Measurements from ENCODE around the gene AJAP1. TPM values are rescaled to one million over a fixed set of nuclear protein-coding genes. Genes with fewer than 3 reads are reported as not detected.

AJAP1 gene
- total and polyA plus RNA-seq, 2 experiments from 2014 or later, result not detected

- TF ChIP-seq ETS1 (IDR thresholded peaks at IDR 0.05) (no peak), POLR2AphosphoS5 (IDR thresholded peaks at IDR 0.05; ENCODE audit: low read depth) (no peak), STAT1 (IDR thresholded peaks at IDR 0.05; ENCODE audit: unreplicated experiment) (no peak), ZNF331 (CRISPR knock-in tag; IDR thresholded peaks at IDR 0.05; ENCODE audit: low read depth) (no peak), JUNB (IDR thresholded peaks at IDR 0.05; ENCODE audit: unreplicated experiment) (no peak)
- TF ChIP-seq, protein P1, sequence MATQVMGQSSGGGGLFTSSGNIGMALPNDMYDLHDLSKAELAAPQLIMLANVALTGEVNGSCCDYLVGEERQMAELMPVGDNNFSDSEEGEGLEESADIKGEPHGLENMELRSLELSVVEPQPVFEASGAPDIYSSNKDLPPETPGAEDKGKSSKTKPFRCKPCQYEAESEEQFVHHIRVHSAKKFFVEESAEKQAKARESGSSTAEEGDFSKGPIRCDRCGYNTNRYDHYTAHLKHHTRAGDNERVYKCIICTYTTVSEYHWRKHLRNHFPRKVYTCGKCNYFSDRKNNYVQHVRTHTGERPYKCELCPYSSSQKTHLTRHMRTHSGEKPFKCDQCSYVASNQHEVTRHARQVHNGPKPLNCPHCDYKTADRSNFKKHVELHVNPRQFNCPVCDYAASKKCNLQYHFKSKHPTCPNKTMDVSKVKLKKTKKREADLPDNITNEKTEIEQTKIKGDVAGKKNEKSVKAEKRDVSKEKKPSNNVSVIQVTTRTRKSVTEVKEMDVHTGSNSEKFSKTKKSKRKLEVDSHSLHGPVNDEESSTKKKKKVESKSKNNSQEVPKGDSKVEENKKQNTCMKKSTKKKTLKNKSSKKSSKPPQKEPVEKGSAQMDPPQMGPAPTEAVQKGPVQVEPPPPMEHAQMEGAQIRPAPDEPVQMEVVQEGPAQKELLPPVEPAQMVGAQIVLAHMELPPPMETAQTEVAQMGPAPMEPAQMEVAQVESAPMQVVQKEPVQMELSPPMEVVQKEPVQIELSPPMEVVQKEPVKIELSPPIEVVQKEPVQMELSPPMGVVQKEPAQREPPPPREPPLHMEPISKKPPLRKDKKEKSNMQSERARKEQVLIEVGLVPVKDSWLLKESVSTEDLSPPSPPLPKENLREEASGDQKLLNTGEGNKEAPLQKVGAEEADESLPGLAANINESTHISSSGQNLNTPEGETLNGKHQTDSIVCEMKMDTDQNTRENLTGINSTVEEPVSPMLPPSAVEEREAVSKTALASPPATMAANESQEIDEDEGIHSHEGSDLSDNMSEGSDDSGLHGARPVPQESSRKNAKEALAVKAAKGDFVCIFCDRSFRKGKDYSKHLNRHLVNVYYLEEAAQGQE (IDR thresholded peaks at IDR 0.05; ENCODE audit: unreplicated experiment), result no peak
Observed at GRCh38 chr1:4697801-4698200, 43.4 kb downstream of the AJAP1 start (continued).

GRCh38 chr1:4698911-4699310, 44.5 kb downstream of the AJAP1 start:
- Histone ChIP-seq H3K27me3 (ENCODE audit: insufficient read depth) (no peaks in the 10 kb centered on the region), H3K36me3 (ENCODE audit: insufficient read depth) (no peaks in the 10 kb centered on the region), H3K27ac (ENCODE audit: low read depth) (no peak overlapping the region), H4K20me1 (replicated peaks; ENCODE audit: insufficient read depth) (no peaks in the 10 kb centered on the region), H3K4me1 (ENCODE audit: insufficient read depth) (no peaks in the 10 kb centered on the region), H3K4me2 (no peak overlapping the region), H3K4me3 (no peak overlapping the region), H2AFZ (no peak overlapping the region), H3K79me2 (replicated peaks; ENCODE audit: insufficient read depth) (no peaks in the 10 kb centered on the region), H3K9me2 (ENCODE audit: insufficient read depth) (no peaks in the 10 kb centered on the region), H3F3A (replicated peaks; ENCODE audit: low read depth) (no peaks in the 10 kb centered on the region)
- Mint-ChIP-seq H3K27ac (no peak overlapping the region), H3K27me3 (ENCODE audit: insufficient read depth, low read depth, poor library complexity) (peaks cover 1% of the 10 kb centered on the region), H3K9me3 (peaks cover 7% of the 10 kb centered on the region; the same call in 2 of the 3 replicates), H3K36me3 (ENCODE audit: low read depth) (peaks cover 4% of the 10 kb centered on the region; the same call in 1 of the 3 replicates), H3K4me3 (no peak overlapping the region), H3K4me1 (peaks cover 23% of the 10 kb centered on the region)
- DNase-seq (ENCODE audit: low spot score) (no peak), ATAC-seq (no peak)
- TF ChIP-seq NANOG (IDR thresholded peaks at IDR 0.05; ENCODE audit: borderline replicate concordance), result no peak
- TF ChIP-seq EZH2phosphoT487 (IDR thresholded peaks at IDR 0.05; ENCODE audit: unreplicated experiment), result no peak
- no peak for TF ChIP-seq ZNF462 (CRISPR knock-in tag; IDR thresholded peaks at IDR 0.05)
- TF ChIP-seq CREB1 (CRISPR knock-in tag; IDR thresholded peaks at IDR 0.05; ENCODE audit: low read depth), result no peak
- no peak for TF ChIP-seq POLR2AphosphoS5 (IDR thresholded peaks at IDR 0.05; ENCODE audit: low read depth)
- no peak for TF ChIP-seq STAT1 (IDR thresholded peaks at IDR 0.05; ENCODE audit: unreplicated experiment)
- no peak for TF ChIP-seq ZNF114 (CRISPR knock-in tag; IDR thresholded peaks at IDR 0.05)
- TF ChIP-seq JUNB (IDR thresholded peaks at IDR 0.05; ENCODE audit: unreplicated experiment), result no peak
- TF ChIP-seq, protein P2, sequence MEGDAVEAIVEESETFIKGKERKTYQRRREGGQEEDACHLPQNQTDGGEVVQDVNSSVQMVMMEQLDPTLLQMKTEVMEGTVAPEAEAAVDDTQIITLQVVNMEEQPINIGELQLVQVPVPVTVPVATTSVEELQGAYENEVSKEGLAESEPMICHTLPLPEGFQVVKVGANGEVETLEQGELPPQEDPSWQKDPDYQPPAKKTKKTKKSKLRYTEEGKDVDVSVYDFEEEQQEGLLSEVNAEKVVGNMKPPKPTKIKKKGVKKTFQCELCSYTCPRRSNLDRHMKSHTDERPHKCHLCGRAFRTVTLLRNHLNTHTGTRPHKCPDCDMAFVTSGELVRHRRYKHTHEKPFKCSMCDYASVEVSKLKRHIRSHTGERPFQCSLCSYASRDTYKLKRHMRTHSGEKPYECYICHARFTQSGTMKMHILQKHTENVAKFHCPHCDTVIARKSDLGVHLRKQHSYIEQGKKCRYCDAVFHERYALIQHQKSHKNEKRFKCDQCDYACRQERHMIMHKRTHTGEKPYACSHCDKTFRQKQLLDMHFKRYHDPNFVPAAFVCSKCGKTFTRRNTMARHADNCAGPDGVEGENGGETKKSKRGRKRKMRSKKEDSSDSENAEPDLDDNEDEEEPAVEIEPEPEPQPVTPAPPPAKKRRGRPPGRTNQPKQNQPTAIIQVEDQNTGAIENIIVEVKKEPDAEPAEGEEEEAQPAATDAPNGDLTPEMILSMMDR (conservative IDR thresholded peaks at IDR 0.05; ENCODE audit: low read depth in 2 of 2), result no peak

All from GM23338 (cell line).